Measurements from ENCODE around the gene GBGT1.

DNA sequence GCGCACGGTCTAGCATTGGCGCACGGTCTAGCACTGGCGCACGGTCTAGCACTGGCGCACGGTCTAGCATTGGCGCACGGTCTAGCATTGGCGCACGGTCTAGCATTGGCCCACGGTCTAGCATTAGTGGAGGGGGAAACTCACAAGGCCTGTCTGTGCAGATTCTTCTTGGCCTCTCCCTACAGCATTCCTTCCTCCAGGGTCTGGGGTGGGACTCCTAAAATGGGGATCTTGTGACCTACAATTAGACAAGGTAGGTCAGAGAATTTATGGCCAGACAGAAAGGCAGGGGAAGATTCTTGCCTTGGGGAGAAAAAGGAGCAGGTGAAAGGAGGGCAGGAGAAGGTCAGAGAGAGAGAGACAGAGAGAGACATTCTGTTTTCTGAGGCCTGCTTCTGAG is 5.4 kb upstream of the GBGT1 start:
- TF ChIP-seq, protein P1, sequence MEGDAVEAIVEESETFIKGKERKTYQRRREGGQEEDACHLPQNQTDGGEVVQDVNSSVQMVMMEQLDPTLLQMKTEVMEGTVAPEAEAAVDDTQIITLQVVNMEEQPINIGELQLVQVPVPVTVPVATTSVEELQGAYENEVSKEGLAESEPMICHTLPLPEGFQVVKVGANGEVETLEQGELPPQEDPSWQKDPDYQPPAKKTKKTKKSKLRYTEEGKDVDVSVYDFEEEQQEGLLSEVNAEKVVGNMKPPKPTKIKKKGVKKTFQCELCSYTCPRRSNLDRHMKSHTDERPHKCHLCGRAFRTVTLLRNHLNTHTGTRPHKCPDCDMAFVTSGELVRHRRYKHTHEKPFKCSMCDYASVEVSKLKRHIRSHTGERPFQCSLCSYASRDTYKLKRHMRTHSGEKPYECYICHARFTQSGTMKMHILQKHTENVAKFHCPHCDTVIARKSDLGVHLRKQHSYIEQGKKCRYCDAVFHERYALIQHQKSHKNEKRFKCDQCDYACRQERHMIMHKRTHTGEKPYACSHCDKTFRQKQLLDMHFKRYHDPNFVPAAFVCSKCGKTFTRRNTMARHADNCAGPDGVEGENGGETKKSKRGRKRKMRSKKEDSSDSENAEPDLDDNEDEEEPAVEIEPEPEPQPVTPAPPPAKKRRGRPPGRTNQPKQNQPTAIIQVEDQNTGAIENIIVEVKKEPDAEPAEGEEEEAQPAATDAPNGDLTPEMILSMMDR (IDR thresholded peaks at IDR 0.05; ENCODE audit: poor library complexity) = no peak
- TF ChIP-seq EZH2 (IDR thresholded peaks at IDR 0.05; ENCODE audit: borderline replicate concordance) (no peak), EZH2phosphoT487 (IDR thresholded peaks at IDR 0.05; ENCODE audit: low read depth, severe bottlenecking, unreplicated experiment) (no peak)

All from hepatocyte (in vitro differentiated cells).